Thymus (tissue), 11 donors: Measurements from ENCODE around the gene SNX33. TPM values are rescaled to one million over a fixed set of nuclear protein-coding genes. Genes with fewer than 3 reads are reported as not detected.

Experiments
- DNase-seq, 9 donors: peaks; one replicate each; pipeline ENCODE4 v3.0.0-alpha.2; 2013; ENCODE audit warnings: low spot score in 9 of 9, low read depth in 6 of 9, missing footprints in 1 of 9
- H3K27ac ChIP-seq, 2 donors: one replicate each; pipeline ENCODE4 v1.5.1; 2013; ENCODE audit warnings: control low read depth in 1 of 2, low read depth in 1 of 2, low read length in 1 of 2, mild to moderate bottlenecking in 1 of 2, moderate library complexity in 1 of 2
- H3K27me3 ChIP-seq, 2 donors: one replicate each; pipeline ENCODE4 v1.5.1; 2013; ENCODE audit warnings: low read length in 1 of 2; ENCODE audit not compliant: control insufficient read depth in 2 of 2, insufficient read depth in 1 of 2
- H3K36me3 ChIP-seq, 2 donors: one replicate each; pipeline ENCODE4 v1.5.1; 2013; ENCODE audit warnings: low read length in 1 of 2, mild to moderate bottlenecking in 1 of 2, moderate library complexity in 1 of 2; ENCODE audit not compliant: control insufficient read depth in 2 of 2, insufficient read depth in 2 of 2
- H3K4me1 ChIP-seq, 2 donors: one replicate each; pipeline ENCODE4 v1.5.1; 2013; ENCODE audit warnings: low read length in 2 of 2; ENCODE audit not compliant: control insufficient read depth in 2 of 2, insufficient read depth in 2 of 2
- H3K4me3 ChIP-seq, 2 donors: one replicate each; pipeline ENCODE4 v1.5.1; 2013; ENCODE audit warnings: low read length in 2 of 2, control low read depth in 1 of 2, mild to moderate bottlenecking in 1 of 2
- H3K9me3 ChIP-seq, 2 donors: one replicate each; pipeline ENCODE4 v1.5.1; 2013; ENCODE audit warnings: low read length in 1 of 2, mild to moderate bottlenecking in 1 of 2; ENCODE audit not compliant: control insufficient read depth in 2 of 2, insufficient read depth in 1 of 2
- WGBS: extraction: QIAGEN DNeasy Blood & Tissue Kit; methylation state at CpG from one replicate; pipeline ENCODE4 v1.1.7; 2013; 5-methylcytosine and 5-hydroxymethylcytosine counted together
- polyA plus RNA-seq: library from polyadenylated mRNA; stranded (reverse); fragments of 200-250 nt; gene quantifications from one replicate; pipeline ENCODE4 v1.2.3, GENCODE V29; 2013
- total RNA-seq: library from RNA; stranded (reverse); fragments of 120-200 nt; gene quantifications from one replicate; pipeline ENCODE4 v1.2.4, GENCODE V29; 2013
- donor health status: healthy.

The SNX33 gene
- total and polyA plus RNA-seq, 2 donors = 4.3 to 11.3 TPM

DNA sequence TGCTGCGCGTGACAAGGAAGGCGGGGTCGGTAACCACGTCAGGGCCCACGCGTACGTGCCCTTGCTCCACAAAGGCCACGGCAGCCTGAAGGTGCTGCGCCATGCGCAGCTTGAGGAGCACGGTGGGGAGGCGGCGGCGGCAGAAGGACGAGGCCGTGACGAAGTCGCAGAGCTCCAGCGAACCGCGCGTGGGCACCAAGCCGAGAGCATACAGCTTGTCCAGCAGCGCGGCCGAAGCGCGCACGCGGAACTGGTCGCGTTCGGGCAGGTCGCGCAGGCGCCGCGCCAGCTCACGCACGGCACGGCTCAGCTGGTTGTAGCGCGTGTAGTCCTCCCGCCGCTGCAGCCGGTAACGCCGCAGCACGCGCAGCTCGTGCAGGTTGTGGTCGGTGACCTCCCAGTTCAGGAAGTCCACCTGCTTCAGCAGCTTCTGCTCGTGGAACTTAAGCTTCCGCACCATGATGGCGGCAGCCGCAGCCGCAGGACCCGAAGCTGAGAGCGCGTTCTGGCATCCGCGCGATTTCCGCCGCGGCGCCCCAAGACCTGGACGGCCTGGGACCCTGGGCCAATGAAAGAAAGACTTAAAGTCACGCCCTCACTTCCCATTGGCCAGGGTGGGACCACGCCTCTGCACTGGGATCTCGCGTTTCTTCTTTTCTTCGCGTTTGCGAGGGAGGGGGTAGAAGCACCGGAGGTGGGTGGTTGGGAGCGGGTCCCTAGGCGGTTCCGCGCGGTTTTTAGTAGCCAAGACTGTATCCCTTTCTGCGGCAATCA is 7.8 kb upstream of the SNX33 start, which contains the start of gene IMP3:
Gene IMP3 (minus strand): TSS at position 516 of the 774 bp plus-strand sequence. CDS start 56 bp downstream, at position 460.
- WGBS = under 1% methylated on average over 83 of the region's 83 CpGs
- H3K4me1 ChIP-seq = peaks cover 23 to 26% of the 10 kb centered on the region in 2 donors
- H3K27me3 ChIP-seq = peaks cover 0 to 4% of the 10 kb centered on the region in 2 donors

DNA sequence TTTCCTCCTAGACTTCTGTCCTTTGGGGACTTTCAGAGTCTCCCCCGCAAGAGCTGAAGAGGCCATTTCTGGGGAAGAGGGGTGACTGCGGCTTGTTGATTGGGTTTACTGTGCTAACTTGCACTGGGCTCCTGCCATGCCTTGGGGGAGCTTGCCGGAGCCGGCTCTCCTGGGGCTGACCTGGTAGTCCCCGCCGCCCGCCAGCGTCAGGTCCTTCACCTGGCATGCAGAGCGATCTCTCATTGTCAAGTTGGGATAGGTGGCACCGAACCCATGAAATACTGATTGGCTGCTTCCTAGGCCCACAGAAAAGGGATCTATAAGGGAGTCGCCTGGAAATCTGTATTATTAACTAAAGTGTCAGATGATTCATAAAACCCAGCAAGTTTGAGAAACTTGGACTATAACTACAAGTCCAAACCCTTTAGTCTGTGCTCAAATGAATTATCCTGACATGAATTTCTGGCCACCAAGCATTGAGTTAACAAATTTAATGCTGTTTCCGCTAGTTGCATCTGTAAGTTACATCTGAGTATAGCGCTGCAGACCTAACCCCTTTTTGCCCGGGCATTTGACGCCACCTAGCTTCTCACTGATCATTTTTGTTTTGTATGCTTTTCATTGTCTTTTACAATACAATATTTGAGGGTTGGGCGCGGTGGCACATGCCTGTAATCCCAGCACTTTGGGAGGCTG is 7.1 kb upstream of the SNX33 start:
- Histone ChIP-seq H3K27ac (peak overlapping the region; percentile 91 to 94), H3K4me1 (peaks cover 23 to 26% of the 10 kb centered on the region in 2 donors), H3K4me3 (peak overlapping the region; percentile 66 to 68), H3K27me3 (peaks cover 0 to 7% of the 10 kb centered on the region in 2 donors), H3K9me3 (no peaks in the 10 kb centered on the region), H3K36me3 (peaks cover 0 to 13% of the 10 kb centered on the region in 2 donors)
- WGBS = 1% methylated on average over 17 of the region's 17 CpGs
- DNase-seq = peak in 8 of 9 donors; percentile 48 to 89 (median 70)

More for the DNA sequence above, 7.8 kb upstream of the SNX33 start, which contains the start of gene IMP3:
- Histone ChIP-seq H3K9me3 (no peaks in the 10 kb centered on the region), H3K27ac (peak within 1 kb of the TSS; percentile 91 to 96), H3K36me3 (peaks cover 0 to 13% of the 10 kb centered on the region in 2 donors), H3K4me3 (peak within 1 kb of the TSS; percentile 66 to 68)
- peak; percentile 95 to 99 (median 97) for DNase-seq

DNA sequence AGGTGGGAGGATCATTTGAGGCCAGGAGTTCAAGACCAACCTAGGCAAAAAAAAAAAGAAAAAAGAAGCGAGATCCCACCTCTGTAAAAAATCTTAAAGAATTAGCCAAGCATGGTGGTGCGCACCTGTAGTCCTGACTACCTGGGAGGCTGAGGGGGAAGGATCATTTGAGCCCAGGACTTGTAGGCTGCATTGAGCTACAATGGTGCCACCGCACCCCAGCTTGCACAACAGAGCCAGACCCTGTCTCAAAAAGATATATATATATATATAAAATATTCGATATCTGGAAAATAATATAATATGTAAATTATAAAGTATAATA is 6.6 kb upstream of the SNX33 start:
- Histone ChIP-seq H3K27me3 (peaks cover 2 to 11% of the 10 kb centered on the region in 2 donors), H3K4me1 (peaks cover 23 to 26% of the 10 kb centered on the region in 2 donors), H3K27ac (peak overlapping the region; percentile 91 to 94), H3K36me3 (peaks cover 0 to 13% of the 10 kb centered on the region in 2 donors), H3K4me3 (no peak overlapping the region), H3K9me3 (no peaks in the 10 kb centered on the region)
- 73% methylated on average over 4 of the region's 4 CpGs for WGBS
- DNase-seq = no peak

DNA sequence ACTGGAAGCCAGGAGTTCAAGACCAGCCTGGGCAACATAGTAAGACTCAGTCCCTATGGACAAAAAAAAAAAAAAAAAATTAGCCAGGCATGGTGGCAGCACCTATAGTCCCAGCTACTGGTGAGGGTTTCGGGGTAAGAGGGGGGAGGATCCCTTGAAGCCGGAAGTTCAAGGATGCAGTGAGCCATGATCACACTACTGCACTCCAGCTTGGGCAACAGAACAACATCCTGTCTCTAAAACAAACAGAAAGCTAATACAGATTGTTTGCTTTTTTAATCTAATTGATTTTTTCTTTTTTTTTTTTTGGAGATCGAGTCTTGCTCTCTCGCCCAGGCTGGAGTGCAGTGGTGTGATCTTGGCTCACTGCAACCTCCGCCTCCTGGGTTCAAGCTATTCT is 6.1 kb upstream of the SNX33 start:
- Histone ChIP-seq H3K4me1 (peaks cover 23 to 26% of the 10 kb centered on the region in 2 donors), H3K9me3 (no peaks in the 10 kb centered on the region), H3K27me3 (peaks cover 5 to 16% of the 10 kb centered on the region in 2 donors), H3K36me3 (peaks cover 0 to 13% of the 10 kb centered on the region in 2 donors), H3K4me3 (no peak overlapping the region), H3K27ac (no peak overlapping the region)
- WGBS = 92% methylated on average over 5 of the region's 5 CpGs
- no peak for DNase-seq

DNA sequence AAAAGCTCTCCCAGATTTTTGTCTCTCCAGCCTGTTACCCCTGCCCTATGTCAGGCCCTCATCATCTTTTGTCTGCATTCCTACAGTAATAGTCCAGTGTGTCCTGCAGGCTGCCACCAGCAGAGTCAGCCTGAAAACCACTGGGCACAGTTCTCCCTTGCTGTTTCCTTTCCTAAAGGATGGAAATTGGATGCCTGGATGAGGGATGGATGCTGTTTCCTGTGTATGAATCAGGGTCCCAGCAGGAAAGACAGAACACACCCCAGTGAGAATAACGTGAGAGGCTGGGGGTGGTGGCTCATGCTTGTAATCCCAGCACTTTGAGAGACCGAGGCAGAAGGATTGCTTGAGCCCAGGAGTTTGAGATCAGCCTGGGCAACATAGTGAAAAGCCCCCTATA is 3.3 kb upstream of the SNX33 start:
- peaks cover 0 to 5% of the 10 kb centered on the region in 2 donors for H3K9me3 ChIP-seq
- peaks cover 20 to 43% of the 10 kb centered on the region in 2 donors for H3K27me3 ChIP-seq
- no peak overlapping the region for H3K27ac ChIP-seq
- no peaks in the 10 kb centered on the region for H3K36me3 ChIP-seq
- no peak overlapping the region for H3K4me3 ChIP-seq
- H3K4me1 ChIP-seq = peaks cover 7 to 13% of the 10 kb centered on the region in 2 donors
- DNase-seq = no peak
- 92% methylated on average over 2 of the region's 2 CpGs for WGBS

DNA sequence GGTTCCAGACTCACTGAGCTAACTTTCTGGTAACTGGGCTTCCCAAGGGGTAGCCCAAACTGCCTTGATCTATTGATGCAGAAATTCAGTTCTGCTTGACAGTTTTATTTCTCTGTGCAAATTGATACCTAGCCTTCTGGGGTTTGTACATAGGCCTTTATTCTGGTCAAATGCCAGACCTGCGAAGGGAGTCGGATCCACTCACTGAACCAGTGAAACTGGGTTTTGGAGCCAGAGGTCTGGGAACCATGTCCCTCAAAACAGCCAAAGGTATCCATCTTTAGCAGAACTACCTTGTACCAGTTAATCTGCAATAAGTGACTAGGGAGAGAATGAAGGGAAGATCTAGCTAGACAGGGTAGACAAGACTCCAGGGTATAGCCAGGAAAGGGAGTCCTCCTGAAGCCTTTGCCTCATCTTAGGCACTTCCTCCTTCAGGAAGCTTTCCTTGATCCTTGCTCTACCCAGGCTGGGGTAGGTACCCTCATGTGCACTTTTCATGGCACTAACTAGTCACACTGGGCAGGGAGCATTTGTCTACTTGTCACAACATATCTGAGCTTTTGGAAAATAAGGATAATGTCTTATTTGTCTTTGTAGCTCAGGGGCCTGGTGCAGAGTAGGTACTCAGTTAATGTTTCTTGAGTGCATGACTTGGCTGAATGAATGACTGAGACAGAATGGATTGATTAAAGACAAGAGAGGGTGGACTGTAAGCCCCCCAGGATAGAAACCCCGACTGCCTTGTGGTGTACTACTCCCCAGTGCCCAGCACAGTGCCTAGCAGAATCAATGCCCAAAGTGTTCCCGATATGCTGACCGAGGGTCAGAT is 1.4 kb upstream of the SNX33 start:
- peaks cover 20 to 49% of the 10 kb centered on the region in 2 donors for H3K27me3 ChIP-seq
- no peaks in the 10 kb centered on the region for H3K36me3 ChIP-seq
- H3K27ac ChIP-seq = peak overlapping the region; percentile 65 to 83
- 62% methylated on average over 5 of the region's 5 CpGs for whole genome bisulfite sequencing
- peaks cover 0 to 12% of the 10 kb centered on the region in 2 donors for H3K4me1 ChIP-seq
- peaks cover 0 to 7% of the 10 kb centered on the region in 2 donors for H3K9me3 ChIP-seq
- H3K4me3 ChIP-seq = peak overlapping the region; percentile 52 to 63
- DNase-seq = no peak

DNA sequence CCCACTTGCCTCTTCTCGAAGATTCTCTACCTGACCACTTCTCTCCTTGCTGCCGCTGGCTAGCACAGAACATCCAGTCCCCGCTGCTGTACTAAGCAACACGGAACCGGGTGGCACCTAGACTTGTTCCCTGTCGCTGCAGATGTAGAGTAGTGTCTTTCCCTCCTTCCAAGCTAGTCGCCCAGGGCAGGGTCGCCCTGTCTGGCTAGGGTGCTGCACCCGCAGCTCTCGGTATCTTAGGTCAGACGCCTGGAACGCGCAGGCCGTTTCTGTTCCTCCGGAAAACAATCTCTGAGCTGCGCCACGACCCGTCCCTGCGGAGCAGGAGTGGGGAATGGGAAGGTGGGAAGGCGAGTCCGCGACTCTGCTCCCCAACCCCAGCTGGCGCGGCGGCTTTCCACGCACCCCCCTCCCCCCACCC is 758 bp upstream of the SNX33 start:
- no peak for DNase-seq
- WGBS = 3% methylated on average over 26 of the region's 26 CpGs
- Histone ChIP-seq H3K27me3 (peaks cover 20 to 49% of the 10 kb centered on the region in 2 donors), H3K36me3 (no peaks in the 10 kb centered on the region), H3K9me3 (peaks cover 0 to 7% of the 10 kb centered on the region in 2 donors), H3K4me3 (peak overlapping the region; percentile 52 to 63), H3K4me1 (peaks cover 0 to 17% of the 10 kb centered on the region in 2 donors), H3K27ac (peak overlapping the region; percentile 65 to 83)

DNA sequence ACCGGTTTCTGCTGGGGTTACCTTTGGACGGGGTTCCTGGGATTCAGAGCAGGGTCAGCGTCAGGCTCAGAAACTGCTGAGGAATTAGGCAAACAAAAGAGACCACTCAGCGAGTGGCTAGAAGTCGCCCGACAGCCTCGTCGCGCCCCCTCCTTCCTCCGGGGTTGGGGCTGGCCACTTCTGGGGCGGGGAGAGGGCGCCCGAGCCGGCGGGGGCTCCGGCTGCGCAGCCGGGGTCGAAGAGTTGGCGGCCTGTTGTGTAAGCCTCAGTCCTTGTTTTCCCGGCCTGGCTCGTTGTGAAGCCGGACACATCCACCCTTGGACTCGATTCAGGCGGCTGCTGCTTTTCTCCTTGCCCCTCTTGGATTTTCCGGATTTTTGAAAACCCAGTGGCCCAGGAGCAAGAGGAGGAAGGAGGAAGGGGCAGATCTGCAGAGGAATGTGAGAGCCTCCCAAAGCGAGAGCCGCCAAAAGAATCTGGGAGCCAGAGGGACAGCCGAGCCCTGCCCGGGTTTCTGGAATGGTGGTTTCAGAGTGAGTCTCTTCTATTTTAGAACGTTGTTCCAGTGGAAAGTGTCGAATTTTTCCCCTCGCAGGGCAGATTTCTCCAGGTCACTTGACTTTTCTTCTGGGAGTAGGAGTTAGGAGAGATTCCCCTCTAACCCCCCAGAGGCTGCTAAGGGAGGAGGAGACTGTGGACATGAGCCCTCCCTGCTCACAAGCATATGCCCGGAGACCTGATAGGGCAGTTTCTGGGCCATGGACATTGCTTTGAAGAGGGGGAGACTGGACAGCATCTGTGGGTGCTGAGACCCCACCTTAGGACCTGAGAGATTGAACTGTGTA is 666 bp downstream of the SNX33 start:
- Histone ChIP-seq H3K9me3 (peaks cover 0 to 7% of the 10 kb centered on the region in 2 donors), H3K36me3 (no peaks in the 10 kb centered on the region), H3K27ac (peak overlapping the region in 1 of 2 donors; percentile 80), H3K4me1 (peaks cover 0 to 25% of the 10 kb centered on the region in 2 donors), H3K4me3 (peak overlapping the region; percentile 52 to 63), H3K27me3 (peaks cover 20 to 49% of the 10 kb centered on the region in 2 donors)
- DNase-seq = no peak
- 25% methylated on average over 34 of the region's 34 CpGs for WGBS
